GM12874 (cell line): Measurements from ENCODE around the gene BCKDHB.

ENCODE experiments used
- TF ChIP-seq, protein P1 (sequence below): IDR thresholded peaks from 2 replicates; pipeline ENCODE4 v1.5.1; 2011; ENCODE audit warnings: low read depth, mild to moderate bottlenecking, control low read depth, low read length, moderate library complexity; ENCODE audit not compliant: insufficient read depth

The BCKDHB gene

DNA sequence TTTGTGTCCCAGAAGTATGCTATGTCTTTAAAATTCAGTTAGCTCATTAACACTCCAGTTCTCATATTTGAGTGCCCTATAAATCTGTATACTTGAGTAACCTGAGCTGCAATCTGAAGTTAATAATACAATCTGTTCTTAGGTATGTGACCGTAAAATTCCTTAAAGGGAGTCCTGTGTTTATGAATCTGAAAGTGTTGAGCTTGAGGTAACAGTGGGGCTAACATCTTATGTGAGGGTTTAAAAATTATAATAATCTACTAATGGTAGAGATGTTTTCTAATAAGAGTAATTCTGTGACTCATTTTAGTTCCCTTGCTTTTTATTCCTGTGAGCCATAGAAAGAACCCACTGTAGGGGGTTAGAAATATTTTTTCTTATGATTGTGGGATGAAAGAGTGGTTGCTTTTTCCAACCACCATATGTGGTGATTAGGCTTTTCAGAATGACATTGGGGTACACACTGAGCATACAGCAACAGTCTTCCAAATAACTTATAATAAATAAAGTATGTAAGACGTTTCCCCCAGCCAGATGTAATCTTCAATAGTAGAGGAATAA, 121.2 kb downstream of the BCKDHB start:
- TF ChIP-seq, protein P1, sequence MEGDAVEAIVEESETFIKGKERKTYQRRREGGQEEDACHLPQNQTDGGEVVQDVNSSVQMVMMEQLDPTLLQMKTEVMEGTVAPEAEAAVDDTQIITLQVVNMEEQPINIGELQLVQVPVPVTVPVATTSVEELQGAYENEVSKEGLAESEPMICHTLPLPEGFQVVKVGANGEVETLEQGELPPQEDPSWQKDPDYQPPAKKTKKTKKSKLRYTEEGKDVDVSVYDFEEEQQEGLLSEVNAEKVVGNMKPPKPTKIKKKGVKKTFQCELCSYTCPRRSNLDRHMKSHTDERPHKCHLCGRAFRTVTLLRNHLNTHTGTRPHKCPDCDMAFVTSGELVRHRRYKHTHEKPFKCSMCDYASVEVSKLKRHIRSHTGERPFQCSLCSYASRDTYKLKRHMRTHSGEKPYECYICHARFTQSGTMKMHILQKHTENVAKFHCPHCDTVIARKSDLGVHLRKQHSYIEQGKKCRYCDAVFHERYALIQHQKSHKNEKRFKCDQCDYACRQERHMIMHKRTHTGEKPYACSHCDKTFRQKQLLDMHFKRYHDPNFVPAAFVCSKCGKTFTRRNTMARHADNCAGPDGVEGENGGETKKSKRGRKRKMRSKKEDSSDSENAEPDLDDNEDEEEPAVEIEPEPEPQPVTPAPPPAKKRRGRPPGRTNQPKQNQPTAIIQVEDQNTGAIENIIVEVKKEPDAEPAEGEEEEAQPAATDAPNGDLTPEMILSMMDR = no peak

DNA sequence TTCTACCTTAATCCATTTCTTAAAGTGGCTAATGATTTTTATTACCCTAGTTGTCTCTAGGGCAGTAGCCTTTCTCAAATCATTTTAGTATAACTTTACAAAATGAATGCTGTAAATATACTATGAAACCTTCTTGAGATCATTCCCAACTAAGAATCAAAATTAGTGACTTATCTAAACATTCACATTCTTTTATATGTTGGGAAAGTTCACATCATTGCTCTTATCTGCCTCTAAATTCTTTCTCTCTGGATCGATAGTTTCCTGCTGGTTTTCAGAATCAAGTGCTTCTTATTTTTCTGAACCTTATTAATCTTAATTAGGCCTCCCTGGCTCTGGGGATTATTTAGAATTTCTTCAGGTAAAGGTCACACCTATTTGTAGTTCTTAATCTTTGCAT, 126.8 kb downstream of the BCKDHB start:
- TF ChIP-seq, protein P1 = no peak

DNA sequence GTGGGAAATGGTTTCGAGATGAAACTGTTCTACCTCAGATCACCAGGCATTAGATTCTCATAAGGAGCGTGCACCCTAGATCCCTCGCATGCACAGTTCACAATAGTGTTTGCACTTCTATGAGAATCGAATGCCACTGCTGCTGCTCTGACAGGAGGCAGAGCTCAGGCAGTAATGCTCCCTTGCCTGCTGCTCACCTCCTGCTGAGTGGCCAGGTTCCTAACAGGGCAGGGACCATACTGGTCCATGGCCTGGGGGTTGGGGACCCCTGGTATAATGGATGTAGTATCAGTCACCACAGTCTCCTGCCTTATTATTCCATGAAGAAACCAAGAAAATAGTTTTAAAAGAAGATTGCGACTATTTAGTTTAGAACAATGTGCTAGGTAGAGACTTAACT, 127.5 kb downstream of the BCKDHB start:
- TF ChIP-seq, protein P1 = no peak

DNA sequence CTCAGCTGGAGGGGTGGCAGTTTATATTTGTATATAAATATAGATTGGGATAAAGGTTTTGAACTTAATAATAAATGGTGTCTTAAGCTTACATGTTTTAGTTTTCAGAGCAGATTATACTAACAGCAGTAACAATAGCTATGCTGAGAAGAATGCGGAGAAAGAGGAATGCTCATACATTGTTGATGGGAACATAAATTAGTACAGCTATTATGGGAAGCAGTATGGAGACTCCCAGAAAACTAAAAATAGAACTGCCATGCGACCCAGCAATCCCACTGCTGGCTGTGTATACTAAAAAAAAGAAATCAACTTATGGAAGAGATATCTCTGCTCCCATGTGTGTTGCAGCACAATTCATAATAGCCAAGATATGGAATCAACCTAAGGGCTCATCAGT, 127.9 kb downstream of the BCKDHB start:
- TF ChIP-seq, protein P1 = no peak

DNA sequence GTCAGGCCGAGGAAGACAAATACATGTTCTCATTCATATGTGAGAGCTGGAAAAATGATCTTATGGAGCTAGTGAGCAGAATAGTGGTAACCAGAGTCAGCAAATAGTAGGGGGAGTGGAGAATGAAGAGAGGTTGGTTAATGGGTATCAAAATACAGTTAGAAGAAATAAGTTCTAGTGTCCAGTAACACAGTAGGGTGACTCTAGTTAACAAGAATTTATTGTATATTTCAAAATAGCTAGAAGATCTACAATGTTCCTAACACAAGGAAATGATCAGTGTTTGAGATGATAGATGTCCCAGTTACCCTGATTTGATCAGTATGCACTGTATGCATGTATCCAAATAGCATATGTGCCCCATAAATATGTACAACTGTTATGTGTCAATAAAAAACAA, 128.4 kb downstream of the BCKDHB start:
- TF ChIP-seq, protein P1 = no peak

DNA sequence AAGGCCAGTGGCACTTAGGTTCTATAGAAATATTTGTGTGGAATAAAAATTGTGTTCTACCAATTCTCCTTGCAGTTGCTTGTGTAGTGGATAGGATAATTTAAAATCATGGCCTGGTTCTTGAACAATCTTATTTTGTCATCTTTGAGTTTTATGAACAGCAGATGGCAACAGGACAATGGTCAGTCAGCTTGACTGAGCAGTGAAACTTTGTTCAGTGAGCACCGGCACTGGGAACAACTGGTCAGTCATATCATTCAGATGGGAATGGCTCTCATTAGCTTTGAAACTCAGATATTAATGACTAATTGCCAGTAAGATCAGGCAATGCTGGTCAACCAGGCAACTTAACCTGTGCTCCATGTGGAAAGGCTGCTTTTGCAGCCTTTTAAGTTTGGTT, 129.2 kb downstream of the BCKDHB start:
- TF ChIP-seq, protein P1 = no peak

DNA sequence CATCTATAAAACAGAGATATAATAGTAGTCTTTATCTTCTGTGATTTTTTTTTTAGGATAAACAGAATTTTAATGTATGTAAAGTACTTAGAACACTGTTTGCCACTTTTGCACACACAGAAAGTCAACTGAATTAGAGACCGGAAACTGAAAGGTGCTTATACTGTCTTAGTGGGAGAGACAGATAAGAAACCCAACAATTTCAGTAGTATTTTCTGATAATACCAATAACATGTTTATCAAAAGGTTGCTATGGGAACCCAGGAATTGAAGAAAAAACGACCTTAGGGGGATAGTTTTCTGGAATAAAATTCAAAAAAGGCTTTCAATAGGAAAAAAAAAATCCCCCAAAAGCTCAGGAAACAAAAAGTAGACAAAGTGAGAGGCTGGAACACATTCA, 138.6 kb downstream of the BCKDHB start:
- TF ChIP-seq, protein P1 = no peak
